B cell (primary cell): ENCODE measurements around the gene RBMS3.

Experiments
- EZH2 ChIP-seq: IDR thresholded peaks from 2 replicates; pipeline ENCODE4 v1.6.1; 2012; ENCODE audit warnings: borderline replicate concordance, low read depth, mild to moderate bottlenecking, moderate library complexity, low read length; ENCODE audit not compliant: insufficient read depth, poor library complexity, severe bottlenecking
- TF ChIP-seq, protein P1 (sequence below): fragments of 200-600 bp; IDR thresholded peaks from one replicate; pipeline ENCODE4 v1.8.0; 2022; ENCODE audit warnings: antibody characterized with exemption, mild to moderate bottlenecking

DNA sequence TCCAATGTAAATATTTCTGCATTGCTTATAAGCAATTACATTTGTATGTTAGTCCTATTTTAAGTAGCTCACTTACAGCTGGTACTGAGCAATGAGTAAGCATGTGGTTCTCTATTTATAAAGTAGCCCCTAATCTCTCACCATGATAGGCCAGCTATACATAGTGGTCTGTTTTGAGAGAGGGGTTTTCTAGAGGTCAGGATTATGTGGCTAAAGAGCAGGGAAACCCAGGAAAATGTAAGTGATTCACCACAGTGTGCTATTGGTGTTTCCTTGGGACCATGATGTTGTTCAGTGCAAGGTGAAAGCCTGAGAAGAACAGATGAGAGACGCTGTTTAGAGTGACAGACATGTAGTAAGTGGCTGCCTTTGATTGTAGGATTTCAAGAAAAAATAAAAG is 26.4 kb downstream of the RBMS3 start:
- TF ChIP-seq, protein P1, sequence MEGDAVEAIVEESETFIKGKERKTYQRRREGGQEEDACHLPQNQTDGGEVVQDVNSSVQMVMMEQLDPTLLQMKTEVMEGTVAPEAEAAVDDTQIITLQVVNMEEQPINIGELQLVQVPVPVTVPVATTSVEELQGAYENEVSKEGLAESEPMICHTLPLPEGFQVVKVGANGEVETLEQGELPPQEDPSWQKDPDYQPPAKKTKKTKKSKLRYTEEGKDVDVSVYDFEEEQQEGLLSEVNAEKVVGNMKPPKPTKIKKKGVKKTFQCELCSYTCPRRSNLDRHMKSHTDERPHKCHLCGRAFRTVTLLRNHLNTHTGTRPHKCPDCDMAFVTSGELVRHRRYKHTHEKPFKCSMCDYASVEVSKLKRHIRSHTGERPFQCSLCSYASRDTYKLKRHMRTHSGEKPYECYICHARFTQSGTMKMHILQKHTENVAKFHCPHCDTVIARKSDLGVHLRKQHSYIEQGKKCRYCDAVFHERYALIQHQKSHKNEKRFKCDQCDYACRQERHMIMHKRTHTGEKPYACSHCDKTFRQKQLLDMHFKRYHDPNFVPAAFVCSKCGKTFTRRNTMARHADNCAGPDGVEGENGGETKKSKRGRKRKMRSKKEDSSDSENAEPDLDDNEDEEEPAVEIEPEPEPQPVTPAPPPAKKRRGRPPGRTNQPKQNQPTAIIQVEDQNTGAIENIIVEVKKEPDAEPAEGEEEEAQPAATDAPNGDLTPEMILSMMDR = no peak
- TF ChIP-seq EZH2 = no peak
